Renal cortex interstitium (tissue), 11 donors: ENCODE measurements around the gene C10orf62. TPM values are rescaled to one million over a fixed set of nuclear protein-coding genes. Genes with fewer than 3 reads are reported as not detected.
"Not testable (repeated sequence)": the region's sequence is repeated elsewhere in the genome, so short reads cannot be mapped to it uniquely, and the experiment has no call there.

Source experiments
- DNase-seq, 11 donors: peaks; one replicate each; pipeline ENCODE4 v3.0.0-alpha.2; 2013; ENCODE audit warnings: low read depth in 9 of 11, low spot score in 4 of 11; ENCODE audit errors: extremely low read depth in 1 of 11
- polyA plus RNA-seq, 3 donors: library from polyadenylated mRNA; unstranded; fragments of 120-200 nt; gene quantifications; one replicate each; pipeline ENCODE4 v1.2.1, GENCODE V29; 2013; ENCODE audit not compliant: insufficient read length in 3 of 3

C10orf62 gene
- polyA plus RNA-seq, 3 donors: 0.27 to 1.3 (median 0.84) TPM

DNA sequence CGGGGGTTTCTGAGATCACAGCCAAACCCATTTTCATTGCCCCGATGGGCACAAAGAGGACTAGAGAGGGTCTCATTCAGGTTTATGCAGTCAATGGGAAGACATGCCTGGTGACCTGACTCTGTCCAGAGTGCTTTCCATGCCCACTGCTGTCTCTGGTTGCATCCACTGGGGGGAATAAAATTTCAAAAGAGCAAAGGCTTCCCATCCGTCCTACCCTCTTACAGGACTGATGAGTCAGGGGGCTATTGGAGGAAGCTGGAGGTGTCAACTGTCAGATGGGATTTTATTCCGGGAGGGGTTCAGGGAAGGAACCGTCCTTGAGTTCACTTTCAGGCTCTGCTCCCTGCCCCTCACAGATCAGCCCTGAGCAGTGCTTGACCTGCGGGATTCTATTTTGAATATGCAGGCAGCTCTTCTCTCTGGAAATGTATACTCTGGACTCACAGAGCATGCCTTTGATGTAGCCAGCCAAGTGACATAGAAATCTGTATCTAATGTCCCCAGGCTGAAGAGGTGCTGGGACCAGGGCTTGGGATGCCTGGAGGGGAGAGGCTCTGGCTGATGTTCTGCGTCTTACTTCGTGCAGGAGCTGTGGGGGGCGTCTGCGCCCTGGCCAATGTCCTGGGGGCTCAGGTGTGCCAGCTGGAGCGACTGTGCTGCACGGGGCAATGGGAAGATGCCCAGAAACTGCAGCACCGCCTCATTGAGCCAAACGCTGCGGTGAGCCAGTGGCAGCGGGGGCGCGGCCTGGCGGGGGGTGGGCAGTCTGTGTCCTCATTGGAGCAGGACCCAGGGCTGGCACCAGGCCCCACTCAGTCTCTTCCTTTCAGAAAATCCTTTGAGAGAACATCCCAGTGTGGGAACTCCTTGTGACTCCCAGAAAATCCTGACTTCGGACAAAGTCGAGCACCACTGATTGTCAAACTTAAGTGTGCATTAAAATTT is 12.0 kb downstream of the C10orf62 start:
- no peak for DNase-seq

DNA sequence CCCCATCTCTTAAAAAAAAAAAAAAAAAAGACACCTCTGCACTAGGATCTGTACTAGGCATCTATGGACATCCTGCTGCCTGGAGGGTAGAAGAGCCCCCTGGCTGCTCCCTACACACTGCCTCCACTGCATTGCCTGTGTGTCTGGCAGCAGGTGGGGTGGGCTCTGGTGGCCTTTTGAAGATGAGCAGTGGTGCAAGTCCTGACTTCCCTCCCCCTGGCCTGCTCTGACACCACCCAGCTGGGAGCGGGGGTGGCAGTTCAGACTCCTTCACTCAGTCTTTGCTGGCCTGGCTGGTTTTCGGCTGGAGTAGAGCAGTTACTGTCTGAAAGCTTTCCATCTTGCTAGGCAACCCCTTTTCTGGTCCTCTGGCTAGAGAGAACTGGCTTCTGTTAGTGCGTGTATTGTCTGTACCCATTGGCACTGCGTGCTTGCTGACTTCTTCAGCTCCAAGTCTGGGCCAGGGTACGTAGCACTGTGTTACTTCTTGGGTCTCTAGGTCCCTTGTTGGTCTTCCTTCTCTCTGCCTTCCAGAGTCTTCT is 17.6 kb downstream of the C10orf62 start:
- peak in 1 of 11 donors; percentile 12 for DNase-seq

GRCh38 chr10:97608991-97609561 is 19.6 kb downstream of the C10orf62 start:
- DNase-seq: no peak

DNA sequence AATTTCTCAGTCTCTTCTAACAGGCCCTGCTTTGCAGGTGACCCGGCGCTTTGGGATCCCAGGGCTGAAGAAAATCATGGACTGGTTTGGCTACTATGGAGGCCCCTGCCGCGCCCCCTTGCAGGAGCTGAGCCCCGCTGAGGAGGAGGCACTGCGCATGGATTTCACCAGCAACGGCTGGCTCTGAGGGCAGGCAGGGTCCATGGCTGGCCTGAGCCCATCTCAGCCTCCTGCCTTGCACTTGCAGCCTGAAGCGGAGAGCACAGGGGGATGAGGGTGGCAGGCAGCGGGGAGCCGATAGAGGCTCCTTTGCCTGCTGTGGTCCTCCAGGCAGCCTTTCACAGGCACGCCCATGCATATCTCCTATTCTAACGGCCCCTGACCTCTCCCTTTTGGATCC is 22.0 kb downstream of the C10orf62 start:
- no peak for DNase-seq

DNA sequence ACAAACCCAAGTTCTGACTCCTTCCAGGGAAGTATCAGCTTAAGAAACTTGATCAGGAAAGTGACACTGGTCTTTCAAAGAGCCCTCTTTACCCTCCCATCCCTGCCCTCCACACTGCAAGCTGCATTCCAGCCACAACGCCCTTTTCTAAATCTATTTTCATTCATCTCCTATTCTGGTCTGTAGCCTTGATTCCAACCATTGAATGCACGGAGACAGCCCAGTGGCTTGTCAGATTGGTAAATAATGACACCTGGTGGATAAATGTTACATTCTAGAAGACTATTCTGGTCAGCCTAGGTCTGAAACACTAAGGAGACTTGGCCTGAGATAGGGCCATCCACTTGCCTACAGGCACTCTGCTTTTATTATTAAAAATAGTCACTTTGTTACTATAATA is 22.9 kb downstream of the C10orf62 start:
- DNase-seq: peak in 3 of 11 donors; percentile 17 to 37 (median 33)

DNA sequence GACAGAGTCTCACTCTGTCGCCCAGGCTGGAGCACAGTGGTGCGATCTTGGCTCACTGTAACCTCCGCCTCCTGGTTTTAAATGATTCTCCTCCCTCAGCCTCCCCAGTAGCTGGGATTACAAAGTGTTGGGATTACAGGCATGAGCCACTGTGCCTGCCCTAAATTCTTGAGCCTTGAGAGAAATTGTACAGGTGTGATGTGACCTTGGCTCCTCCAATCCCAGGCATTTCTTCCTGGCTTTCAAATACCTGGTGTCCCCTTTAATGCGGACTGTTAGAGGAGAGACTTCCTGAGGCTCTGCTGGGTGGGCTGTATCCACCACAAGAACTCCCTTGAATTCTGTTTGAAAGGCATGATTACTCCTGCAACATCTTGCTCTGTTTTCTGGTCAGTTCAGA is 28.8 kb downstream of the C10orf62 start:
- DNase-seq: no peak

DNA sequence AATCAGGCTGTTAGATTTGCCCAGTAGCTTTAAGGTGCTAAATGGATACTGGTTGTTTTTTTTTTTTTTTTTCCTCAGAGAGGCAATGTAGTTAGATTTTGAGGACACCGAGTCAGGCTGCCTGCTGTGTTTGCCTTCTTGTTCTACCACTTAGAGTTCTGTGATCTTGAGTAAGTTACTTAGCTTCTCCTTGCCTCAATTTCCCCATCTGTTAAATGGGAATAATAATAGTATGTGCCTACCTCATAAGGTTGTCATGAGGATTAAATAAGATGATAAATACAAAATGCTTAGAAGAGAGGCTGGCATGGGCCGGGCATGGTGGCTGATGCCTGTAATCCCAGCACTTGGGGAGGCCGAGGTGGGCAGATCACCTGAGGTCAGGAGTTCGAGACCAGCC is 29.2 kb downstream of the C10orf62 start:
- no peak for DNase-seq

- peak in 1 of 11 donors; percentile 48 for DNase-seq
These were observed 33.8 kb downstream of the C10orf62 start for GRCh38 chr10:97623277-97623676.

DNA sequence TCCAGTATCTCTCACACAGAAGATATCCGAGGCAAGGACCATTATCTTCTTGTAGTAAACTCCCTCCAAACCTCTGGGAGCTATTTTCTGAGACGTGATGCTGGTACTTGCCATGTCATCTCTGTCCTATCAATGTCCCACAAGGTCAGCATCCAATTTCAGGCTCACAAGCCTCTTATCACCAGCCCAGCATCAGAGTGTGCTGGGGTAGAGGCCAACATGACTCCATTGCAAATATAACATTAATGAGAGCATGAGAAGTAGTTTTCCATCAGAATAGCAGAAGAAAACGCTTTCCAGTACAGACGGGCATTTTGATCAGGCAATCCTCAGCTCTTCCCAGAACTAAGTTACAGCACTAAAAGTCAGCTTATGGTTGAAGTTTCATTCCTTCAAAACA is 38.2 kb downstream of the C10orf62 start:
- no peak for DNase-seq

- DNase-seq: no peak
These were observed 38.7 kb downstream of the C10orf62 start for GRCh38 chr10:97628228-97628627.

DNA sequence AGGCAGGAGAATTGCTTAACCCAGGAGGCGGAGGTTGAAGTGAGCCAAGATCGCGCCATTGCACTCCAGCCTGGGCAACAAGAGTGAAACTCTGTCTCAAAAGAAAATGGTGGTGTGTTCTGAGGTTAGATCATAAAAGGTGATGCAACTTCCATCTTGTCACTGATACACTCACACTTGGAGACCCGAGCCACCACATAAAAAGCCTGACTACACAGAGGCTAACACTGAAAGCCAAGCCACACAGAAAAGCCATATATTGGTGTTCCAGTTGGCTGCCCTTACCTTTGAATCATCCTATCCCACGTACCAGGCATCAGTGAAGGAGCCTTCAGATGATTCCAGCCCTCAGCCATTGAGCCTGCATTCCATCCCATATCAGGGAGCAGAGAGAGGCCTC is 39.8 kb downstream of the C10orf62 start:
- DNase-seq: no peak

DNA sequence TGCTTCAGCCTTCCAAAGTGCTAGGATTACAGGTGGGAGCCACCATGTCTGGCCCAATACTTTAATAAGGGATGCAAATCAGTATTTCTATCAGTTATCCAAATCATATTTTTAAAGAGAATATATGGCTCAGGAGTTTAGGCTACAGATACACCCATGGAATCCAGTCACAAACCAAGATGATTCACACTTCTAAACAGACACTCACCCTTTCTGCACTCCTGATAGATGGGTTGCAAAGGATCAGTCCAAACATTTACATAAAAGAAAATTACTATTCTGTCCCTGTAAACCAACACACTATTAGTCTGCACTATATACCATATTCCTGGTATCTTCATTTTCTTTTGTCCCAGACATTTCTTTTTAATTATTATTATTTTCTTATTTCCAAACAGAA is 41.6 kb downstream of the C10orf62 start:
- DNase-seq: no peak

DNA sequence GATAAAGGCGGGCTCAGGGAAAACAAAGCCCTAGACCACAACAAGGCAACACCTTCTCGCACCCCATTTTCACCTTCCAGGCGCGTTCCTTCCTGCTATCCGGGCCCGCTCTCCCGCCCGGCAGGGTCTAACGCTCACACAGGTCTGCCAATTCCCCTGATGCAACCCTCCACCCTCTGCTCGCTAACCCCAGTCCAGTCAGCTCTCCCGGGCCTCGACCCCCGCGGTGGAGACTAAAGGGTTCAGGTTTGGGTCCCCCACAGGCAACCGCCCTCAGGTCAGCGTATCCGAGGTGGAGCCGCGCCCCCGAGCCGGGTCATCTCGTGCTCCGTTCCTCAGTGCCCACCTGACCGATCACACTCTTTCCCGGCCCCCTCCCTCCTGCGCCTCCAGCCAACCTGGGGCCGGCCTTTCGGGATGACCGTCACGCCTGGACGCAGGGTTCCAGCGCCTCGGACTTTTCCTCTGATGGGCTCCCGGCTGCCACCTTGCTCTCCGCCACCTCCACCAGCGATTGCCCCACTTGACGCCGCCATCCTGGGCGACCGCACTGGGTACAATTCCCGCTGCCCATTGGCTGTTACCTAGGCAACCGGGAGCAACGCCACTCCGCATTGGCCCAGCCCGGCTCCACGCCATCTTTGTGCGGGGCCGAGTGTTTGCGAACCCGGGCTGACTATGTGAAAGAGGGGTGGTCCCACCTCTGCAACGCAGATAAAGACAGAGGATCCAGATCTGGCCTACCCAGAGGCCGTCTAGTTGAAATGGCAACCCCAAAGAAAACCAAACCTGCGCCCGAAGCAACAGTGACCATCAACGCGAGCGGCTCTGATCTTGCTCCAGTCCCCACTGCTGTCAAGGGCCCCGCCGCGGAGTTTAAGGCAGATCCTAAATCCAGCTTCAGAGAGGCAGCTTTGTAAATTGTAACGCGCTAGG is 43.7 kb downstream of the C10orf62 start, which contains the start of gene MORN4:
MORN4 (minus strand) TSS at position 552 of the 936 bp plus-strand sequence. CDS start 13,847 bp downstream, outside the sequence.
- DNase-seq: peak; percentile 82 to 94 (median 91)

DNA sequence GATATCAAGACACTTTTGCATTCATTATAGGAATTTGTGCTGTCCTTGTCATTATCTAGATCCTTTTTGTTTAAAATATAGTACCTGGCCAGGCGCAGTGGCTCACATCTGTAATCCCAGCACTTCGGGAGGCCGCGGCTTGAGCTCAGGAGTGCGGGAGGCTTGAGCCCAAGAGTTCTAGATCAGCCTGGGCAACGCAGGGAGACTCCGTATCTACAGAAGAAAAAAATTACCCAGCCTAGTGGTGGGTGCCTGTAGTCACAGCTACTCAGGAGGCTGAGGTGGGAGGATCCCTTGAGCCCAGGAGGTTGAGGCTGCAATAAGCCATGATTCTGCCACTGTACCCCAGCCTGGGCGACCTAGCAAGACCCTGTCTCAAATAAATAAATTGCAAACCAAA is 44.4 kb downstream of the C10orf62 start:
- no peak for DNase-seq

GRCh38 chr10:97635577-97635976 is 46.1 kb downstream of the C10orf62 start:
- DNase-seq: no peak

DNA sequence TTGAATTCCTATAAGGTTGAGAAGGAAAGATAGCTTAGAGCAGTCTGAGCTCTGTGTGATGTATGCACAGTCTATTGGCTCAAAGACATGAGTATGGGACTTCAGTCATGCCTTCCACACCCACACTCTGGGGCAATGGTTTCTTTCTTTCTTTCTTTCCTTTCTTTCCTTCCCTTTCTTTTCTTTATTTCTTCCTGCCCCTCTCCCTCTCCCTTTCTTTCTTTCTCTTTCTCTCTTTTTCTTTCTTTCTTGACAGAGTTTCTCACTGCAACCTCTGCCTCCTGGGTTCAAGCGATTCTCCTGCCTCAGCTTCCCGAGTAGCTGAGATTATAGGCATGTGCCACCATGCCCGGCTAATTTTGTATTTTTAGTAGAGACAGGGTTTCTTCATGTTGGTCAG is 49.6 kb downstream of the C10orf62 start:
- DNase-seq: not testable (repeated sequence)

- peak; percentile 96 to 99 (median 99) for DNase-seq
These were observed 50.8 kb downstream of the C10orf62 start, which contains the start of gene PI4K2A for GRCh38 chr10:97640174-97640867. Gene PI4K2A (plus strand): TSS chr10:97640671. CDS start chr10:97640743, 72 bp downstream.
